HG03521 (cell line): ENCODE measurements around the gene SYF2.
A peak's percentile ranks its signal among the peaks of the same experiment; 100 is the strongest.
"Not testable (repeated sequence)": the region's sequence is repeated elsewhere in the genome, so short reads cannot be mapped to it uniquely, and the experiment has no call there.

ENCODE experiments used
- ATAC-seq: cut with Tn5 transposase; IDR thresholded peaks from one replicate; pipeline ENCODE4 v1.9.1; 2021; ENCODE audit warnings: mild to moderate bottlenecking, moderate library complexity; ENCODE audit not compliant: unreplicated experiment

SYF2 gene

DNA sequence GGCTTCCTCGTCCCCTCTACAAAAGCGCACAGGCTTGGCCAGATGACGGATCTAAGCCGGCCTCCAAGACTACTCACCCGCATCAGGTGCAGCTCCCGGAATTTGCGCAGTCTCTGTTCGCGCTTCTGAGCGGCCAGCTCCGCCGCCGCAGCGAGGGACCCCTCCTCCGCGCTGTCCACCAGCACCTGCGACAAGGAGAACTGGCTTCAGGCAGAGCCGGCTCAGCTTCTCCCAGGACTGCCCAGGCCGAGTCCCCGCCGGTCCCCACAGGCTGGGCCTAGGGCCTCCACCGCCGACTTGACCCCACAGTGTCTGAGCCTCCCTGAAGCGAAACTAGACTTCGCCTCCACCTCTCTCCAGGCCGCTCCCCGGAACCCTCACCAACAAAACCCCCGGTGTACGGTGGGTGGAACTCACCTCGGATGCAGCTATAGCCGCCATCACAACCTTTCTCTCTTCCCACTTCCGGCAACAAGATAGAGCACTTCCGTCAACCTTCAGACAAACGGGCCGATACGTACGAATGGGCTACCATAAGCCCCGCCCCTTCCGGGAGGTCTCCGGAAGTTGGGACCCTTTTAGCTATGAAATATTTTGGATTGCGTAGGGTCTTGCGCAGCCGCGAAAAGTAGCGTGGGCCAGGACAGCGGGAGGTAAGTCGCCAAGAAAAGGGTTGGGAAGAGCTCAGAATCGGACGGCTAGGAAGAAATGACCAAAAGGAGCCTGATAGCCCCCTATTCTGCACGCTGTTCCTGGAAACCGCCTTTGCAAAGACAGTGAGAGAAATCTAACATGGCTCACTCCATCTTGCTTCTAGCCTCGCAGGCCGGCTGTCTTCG lies at the start of gene SYF2:
Gene SYF2, minus strand, starts transcription at position 476 of the 839 bp plus-strand sequence. Its CDS starts 35 bp downstream, at position 441.
- ATAC-seq = peak; percentile 71

DNA sequence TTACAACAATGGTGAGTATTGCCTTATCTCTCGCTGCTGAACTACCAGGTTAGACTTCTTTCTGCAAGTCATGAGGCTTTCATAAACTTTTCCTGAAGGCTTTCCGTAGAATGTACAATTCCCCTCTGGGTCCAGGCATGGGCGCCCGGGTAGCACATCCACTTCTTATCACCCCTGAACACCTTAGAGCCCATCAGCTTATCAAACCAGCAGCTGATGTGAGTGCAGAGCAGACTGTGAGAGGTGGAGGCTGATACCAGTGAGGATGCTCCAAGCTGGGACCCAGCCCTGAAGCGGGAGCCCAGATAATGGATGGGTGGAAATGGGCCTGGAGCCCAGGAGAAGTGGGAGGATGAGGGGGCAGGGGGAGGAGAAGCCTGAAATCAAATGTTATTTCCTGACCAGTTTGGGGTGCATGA lies 47.4 kb upstream of the SYF2 start:
- not testable (repeated sequence) for ATAC-seq

DNA sequence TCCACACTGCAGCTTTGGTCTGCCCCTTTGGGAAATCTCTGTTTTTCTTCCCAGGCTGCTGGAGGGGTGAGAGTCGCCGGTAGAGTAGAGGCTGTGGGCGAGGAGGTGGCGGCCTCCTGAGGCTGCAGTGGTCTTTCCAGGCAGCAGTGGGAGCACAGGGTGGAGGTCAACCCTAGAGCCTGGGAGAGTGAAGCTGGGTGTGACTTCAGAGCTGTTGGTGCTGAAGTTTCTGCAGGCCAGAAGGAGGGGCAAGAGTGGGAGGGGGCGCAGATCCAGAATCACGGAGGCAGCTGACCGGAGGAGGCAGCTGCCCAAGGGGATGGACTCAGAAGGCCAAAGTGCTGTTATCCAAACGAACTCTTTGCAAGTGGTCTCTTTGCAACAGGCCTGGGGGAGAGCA lies 46.5 kb upstream of the SYF2 start:
- ATAC-seq = not testable (repeated sequence)

DNA sequence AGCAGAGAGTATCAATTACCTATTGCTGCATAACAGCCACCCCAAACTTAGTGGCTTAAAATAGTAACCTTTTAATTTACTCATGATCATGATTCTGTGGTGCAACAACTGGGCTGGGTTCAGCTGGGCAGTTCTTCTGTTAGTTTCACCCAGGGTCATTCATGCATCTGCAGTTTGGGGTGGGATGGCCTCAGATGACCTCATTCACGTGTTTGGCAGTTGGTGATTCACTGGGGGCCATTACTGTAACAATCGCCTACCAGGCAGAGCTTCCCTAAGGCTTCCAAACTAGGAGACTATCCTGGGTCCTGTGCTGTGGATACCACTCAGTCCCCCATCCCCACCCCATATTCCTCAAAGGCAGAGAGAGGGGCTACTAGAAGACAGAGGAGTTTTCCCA lies 46.1 kb upstream of the SYF2 start:
- not testable (repeated sequence) for ATAC-seq

DNA sequence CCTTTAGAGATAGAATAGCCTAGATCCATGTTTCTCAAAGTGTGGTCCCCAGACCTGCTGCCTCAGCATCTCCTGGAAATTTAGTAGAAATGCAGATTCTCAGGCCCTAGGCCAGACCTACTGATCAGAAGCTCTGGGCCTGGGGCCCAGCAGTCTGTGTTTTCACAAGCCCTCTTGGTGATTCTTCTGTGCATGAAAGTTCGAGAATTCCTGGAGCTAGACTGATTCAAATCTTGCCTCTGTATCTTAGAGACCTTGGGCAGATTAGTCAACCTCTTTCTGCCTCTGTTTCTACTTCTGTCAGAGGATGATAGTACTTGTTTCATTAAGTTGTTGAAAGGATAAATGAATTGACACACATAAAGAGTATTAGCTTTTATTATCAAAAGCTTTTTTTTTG lies 45.0 kb upstream of the SYF2 start:
- not testable (repeated sequence) for ATAC-seq

DNA sequence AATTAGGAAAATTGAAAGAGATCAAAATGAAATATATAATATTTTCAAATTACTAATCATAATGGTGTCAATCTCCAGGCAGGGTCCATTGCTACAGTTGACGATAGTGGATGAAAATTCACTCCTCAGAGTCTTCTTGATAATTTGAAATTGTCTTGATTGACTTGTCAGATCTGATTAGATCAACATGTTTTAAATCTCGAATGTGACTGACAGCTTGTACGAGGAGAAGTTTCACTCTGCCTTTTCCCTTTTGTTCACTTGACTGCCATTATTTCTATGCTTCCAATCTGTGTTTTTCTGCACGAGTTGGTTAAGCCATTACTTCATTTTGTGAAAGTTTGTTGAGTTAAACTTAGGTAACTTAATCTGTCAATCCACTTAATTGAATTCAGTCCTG lies 43.3 kb upstream of the SYF2 start:
- ATAC-seq = not testable (repeated sequence)

DNA sequence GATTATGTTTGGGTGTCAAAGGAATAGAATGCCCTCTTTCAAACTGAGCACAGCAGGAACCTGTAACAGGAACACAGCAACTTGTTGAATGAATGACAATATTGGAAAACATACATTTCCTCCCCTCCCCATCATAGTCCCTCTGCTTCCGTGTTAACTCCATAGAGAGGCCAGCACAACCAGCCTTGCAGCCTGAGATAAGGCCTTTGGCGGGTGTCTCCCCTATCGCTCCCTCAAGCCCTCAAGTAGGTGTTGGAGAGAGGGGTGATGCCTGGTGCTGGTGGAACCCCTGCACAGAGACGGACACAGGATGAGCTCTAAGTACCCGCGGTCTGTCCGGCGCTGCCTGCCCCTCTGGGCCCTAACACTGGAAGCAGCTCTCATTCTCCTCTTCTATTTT lies 39.9 kb upstream of the SYF2 start, which contains the start of gene RHD:
Gene RHD, plus strand, starts transcription at position 272 of the 400 bp plus-strand sequence. Its CDS starts 39 bp downstream, at position 311.
- ATAC-seq = not testable (repeated sequence)

DNA sequence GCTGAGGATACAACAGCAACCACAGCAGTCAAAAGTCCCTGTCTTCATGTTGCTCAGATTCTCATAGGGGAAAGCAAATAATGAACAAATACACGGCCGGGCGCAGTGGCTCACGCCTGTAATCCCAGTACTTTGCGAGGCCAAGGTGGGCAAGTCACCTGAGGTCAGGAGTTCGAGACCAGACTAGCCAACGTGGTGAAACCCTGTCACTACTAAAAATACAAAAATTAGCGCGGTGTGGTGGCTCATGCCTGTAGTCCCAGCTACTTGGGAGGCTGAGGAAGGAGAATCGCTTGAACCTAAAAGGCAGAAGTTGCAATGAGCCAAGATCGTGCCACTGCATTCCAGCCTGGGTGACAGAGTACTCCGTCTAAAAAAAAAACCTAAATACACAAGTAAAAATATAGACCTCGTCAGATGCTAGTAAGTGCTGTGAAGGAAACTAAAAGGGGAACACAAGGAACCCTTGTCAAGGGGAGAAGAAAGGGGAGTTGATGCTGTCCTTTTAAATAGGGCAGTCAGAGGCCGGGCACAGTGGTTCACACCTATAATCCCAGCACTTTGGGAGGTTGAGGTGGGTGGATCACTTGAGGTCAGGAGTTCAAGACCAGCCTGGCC lies 36.0 kb upstream of the SYF2 start:
- not testable (repeated sequence) for ATAC-seq

DNA sequence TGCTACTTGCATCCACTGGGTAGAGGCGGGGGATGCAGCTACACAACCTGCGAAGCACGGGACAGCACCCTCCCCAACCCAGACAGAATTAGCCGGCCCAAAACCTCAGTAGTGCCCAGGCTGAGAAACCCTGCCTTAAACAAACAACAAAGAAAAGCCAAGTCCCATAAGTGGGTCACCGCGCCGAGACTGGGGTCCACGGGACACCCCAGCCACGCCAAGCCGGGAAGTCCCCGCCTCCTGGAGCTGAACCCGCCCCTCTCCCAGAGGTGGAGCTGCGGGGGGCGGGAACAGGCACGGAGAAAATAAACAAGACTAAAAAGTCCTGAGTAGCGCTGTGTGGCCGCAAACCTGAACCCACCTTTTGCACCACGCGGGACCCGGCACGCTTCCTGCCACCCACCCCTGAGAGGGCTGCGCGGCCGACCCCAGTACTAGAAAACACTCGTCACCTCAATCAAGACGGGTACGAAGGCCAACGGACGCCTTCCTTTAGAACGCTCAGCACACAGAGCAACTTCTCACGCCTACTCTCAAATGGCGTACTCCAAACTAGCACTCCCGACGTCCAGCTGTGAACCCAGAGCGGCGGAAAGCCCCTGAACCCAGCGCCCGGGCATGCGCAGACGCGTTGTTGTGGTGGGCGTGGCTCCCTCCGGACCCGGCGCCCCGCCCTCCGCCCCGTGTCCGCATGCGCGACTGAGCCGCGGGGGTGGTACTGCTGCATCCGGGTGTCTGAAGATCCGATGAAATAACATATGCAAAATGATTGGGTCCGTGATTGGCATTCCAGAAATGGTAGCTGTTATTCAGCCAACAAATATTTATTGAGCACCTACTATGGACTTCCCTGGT lies 35.2 kb upstream of the SYF2 start:
- ATAC-seq = peak; percentile 78

DNA sequence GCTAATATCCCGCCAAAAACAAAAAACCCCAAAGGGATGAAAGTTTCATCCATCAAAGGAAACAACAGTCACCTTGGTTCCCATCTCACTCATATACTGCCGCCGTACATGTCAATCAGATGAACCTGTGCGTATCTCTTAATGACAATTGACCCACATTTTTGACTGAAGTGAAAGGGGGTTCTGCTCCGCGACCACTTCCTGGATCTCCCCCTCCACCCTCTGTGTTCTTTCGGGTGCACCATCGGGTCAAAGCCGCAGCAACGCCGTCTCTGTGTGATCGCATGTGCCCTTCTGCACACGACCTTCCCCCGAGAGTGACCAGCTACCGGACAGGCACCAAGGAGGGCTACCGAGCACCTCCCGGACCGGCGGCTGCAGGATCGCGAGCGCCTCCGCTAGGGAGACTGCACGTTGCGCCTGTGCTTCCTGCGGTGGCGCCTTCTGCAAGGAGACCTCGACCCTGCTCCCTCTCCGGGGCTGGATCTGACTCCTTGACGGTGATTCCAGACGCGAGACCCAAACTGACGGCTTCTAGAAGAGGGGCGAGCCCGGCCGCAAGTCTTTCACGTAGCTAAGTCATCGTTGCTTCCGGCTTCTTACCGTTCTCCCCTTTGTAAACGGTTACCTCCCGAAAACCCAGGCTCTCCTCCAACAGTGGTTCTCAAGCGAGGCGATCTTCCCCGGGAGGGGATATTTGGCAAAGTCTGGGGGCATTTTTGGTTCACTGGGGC lies 34.4 kb upstream of the SYF2 start:
- not testable (repeated sequence) for ATAC-seq

DNA sequence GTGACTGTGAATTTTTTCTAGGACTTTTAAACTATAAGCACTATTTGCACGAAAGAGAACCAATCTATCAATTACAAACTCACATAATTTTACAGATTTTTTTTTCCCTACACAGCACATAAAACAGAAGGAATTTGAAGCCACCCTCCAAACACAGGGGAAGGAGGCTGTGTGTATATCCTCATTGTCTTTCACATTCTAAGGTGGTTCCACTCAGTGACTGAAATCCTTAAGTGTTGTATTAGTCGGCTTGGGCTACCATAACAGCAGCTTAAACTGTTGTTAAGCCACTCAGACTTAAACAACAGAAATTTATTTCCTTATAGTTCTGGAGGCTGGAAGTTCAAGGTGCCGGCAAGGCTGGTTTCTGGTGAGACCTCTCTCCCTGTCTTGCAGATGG lies 28.0 kb upstream of the SYF2 start:
- ATAC-seq = not testable (repeated sequence)

DNA sequence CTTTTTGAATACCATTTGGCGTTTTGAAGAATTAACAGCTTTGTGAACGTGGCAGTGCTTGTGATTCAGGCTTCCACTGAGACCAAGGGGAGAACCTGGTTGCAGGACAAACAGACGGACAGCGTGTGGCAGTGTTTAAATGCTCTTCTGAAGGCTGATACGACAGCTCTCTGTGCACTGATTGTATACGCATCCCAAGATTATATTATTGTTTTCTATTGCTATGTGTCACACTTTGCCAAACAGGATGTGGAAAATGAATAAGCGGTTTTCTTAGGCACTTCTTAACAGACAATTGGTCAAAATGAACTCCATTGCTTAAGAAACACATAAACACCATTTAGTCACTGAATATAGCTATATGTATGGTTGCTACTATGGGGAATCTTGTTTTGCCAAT lies 27.5 kb upstream of the SYF2 start:
- ATAC-seq = not testable (repeated sequence)

DNA sequence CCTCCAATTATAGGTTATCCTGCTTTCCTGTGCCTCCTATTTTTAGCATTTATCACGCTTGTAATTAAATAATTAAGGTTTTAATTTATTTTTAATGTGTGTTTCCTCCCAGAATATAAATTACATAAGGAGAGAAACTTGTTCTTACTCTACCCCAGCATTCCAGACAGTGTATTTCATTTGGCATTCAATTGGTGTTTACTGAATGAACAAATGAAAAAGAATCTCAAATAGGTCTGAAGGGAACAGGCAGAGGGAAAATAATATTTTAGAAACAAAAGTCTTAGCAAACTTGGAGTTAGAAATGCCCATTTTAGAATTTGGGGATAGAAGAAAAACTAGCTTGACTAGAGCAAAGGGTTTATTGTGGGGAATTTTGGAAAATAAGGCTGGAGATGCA lies 24.9 kb upstream of the SYF2 start:
- ATAC-seq = no peak

DNA sequence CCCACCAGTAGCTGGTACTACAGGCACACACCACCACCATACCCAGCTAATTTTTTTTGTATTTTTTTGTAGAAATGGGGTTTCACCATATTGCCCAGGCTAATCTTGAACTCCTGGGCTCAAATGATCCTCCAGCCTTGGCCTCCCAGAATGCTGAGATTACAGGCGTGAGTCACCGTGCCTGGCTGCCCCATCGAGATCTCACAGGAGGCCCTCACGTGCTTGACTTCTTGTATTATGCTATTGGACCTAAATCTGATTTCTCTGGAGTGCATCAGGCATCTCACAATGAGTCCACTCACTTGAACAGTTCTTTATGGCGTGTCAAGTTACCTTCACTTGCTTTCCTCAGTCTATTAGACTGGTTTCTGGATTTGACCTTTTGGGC lies 24.3 kb upstream of the SYF2 start:
- no peak for ATAC-seq

DNA sequence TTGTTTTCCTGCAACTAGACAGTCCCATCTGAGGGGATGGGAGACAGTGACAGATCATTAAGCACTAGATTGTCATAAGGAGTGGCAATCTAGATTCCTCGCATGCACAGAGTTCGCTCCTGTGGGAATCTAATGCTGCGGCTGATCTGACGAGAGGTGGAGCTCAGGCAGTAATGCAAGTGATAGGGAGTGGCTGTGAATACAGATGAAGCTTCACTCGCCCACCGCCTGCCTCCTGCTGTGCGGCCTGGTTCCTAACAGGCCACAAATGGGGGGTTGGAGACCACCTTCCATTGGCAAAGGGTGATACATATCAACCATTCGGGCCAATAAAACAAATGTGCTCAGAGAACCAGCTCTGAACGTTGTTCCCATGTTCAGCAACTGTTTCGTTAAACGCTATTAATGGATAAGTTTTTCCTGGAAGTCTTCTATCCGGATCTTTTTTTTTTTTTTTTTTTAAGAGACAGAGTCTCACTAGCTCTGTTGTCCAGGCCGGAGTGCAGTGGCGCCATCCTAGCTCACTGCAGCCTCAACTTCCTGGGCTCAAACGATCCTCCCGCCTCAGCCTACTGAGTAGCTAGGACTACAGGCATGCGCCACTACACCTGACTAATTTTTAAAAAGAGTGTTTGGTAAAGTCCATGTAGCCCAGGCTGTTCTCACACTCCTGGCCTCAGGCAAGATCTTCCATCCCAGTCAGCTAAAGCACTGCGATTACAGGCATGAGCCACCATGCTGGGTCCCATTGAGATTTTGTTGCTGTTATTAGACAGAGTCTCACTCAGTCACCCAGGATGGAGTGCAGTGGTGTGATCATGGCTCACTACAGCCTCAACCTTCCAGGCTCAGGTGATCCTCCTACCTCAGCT lies 23.6 kb upstream of the SYF2 start:
- ATAC-seq = no peak

DNA sequence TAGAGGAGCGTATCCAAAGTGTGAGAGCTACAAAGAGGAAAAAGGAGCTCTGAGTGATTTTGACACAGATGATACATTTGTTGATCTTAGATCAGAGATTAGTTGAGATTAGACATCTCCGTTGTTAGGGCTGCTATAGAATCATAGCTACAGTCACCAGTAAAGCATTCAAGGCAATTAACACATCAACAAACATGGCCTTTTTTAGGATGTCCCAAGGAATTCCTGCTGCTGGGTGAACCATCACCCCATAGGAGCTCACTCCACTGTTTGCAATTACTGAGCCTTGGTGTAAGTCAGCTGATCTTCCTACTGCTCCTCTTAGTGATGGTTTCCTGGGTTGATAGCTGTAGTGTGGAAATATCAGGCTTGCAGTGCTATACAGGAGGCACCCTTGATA lies 21.6 kb upstream of the SYF2 start:
- no peak for ATAC-seq

DNA sequence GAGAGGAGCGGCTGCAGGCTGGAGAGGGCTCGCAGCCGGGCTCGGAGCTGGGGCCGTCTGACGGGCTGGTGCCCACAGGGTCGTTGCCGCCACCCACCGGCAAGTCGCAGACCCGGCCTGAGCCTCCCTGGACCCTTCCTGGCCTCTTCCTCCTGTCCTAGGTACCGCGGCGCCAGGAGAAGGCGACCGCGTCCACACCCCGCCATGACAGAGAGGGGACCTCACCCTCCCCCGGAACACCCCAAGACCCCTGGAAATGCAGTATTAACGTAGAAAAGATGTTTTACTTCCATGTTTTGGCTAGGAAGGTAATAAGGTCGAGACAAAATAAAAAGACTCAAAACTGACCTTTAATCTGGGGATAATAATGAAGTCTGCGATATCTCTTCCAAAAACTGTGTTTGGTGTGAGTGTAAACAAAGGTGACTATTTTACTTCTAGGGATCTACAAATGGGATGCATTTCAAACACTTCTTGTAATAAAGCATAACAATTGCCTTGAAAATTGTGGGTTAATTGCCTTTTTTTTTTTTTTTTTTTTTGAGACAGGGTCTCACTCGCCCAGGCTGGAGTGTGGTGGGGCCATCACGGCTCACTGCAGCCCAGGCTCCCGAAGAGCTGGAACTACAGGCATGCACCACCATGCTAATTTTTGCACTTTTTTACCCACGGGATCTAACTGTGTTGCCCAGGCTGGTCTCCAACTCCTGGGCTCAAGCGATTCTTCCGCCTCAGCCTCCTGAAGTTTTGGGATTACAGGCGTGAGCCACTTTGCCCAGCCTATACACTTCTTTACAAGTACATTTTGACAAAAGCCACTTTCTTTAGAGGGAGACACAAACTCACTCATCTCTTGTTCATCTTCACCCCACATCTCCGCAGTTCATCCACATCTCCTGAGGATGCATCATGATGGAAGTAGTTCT lies 15.8 kb upstream of the SYF2 start:
- no peak for ATAC-seq

DNA sequence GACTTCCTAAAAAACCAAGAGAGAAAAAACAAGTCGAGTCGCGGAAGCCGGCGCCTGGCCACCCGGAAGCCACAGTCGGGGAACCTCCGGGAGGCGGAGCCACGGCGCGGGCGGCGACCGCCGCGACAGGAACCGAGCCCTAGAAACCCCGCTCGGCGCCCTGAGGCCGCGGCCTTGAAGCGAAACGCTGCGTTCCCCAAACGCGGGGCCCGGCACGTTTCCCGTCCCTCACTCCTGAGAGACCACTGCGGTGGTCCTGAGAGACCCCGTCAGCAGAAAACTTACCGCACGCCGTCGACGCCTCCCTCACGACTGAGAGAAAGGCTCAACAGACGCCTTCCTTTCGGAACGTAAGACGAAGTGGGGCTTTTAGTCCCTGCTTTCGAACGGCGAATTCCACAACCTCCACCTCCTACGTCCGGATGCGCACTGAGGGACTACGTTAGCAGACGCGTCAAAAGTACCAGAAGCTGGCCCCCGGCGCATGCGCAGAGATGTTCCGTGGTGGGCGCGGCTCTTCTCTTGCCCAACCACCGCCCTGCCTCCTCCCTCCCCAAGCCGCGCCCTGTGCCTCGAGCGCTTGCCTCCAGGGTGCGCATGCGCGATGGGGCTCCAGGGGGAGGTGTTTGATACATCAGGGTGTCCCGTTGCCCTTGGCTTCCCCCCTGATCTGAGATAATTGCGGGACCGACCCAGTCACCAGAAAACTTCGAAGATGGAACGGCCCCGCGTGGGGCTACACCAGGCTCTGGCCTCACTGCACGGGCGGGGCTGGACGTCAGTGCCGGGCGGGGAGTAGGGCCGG lies 14.9 kb upstream of the SYF2 start, which contains the start of gene RSRP1:
Gene RSRP1, minus strand, starts transcription at position 431 of the 805 bp plus-strand sequence. CDS start 491 bp downstream, outside the sequence.
- peak; percentile 77 for ATAC-seq
